GM19468 (cell line): ENCODE results near the gene RRAS.
"Not testable (repeated sequence)": the region's sequence is repeated elsewhere in the genome, so short reads cannot be mapped to it uniquely, and the experiment has no call there.

Experiments
- ATAC-seq: cut with Tn5 transposase; IDR thresholded peaks from one replicate; pipeline ENCODE4 v1.9.1; 2021; ENCODE audit warnings: mild to moderate bottlenecking, moderate library complexity, moderate number of reproducible peaks; ENCODE audit not compliant: unreplicated experiment; ENCODE audit errors: extremely low read depth

The RRAS gene

DNA sequence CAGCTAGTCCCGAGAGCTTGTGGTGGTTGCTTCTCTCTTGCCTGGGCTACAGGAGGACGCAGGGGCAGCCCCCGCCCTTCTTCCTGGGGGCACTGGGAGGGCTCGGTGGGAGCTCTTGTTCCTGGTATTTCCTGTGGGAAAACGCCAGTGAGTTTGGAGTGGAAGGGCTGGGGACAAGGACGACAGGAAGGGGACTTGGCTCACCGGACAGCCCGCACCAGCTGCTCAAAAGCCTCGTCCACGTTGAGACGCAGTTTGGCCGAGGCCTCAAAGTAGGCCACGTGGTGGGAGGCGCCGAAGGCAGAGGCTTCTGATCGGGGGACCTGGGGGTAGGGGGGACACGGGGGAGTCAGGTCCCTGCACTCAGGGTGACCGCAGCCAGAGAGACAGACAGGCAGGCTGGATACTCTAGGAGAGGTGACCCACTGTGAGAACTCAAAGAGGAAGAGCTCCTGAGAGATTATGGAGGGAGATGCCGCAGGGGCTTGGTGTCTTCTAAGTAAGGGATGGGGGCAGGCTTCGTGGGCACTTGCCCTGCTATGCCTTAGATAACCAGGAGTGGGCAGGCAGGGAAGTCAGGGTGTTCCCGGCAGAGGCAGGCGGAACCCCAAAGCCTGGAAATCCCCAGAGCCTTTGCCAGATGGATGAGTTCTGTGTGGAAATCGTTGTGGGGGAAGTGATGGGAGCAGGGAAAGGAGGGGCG is 4.3 kb downstream of the RRAS start:
- ATAC-seq, result no peak

DNA sequence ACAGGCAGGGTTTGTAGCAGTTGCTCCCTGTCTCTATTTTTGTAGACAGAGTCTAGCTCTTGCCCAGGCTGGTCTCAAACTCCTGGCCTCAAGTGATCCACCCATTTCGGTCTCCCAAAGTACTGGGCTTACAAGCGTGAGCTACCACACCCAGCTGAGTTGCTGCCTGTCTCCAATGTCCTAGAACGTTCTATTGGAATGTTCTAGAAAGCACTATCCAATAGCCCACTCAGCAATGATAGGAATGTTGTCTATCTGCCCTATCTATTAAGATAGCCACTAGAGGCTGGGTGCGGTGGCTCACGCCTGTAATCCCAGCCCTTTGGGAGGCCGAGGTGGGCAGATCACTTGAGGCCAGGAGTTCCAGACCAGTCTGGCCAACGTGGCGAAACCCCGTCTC is 6.7 kb downstream of the RRAS start:
- not testable (repeated sequence) for ATAC-seq

DNA sequence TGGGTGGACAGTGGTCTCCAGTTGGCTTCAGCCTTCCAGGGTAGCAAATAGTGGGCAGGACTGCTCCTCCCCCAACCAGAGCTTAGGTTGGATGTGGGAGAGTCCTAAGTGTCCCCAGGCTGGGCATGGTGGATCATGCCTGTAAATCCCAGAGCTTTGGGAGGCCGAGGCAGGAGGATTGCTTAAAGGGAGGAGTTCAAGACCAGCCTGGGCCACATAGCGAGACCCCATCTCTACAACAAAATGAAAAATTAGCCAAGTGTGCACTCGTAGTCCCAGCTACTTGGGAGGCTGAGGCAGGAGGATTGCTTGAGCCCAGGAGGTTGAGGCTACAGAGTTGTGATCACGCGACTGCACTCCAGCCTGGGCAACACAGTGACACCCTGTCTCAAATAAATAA is 7.4 kb downstream of the RRAS start:
- ATAC-seq, result no peak

DNA sequence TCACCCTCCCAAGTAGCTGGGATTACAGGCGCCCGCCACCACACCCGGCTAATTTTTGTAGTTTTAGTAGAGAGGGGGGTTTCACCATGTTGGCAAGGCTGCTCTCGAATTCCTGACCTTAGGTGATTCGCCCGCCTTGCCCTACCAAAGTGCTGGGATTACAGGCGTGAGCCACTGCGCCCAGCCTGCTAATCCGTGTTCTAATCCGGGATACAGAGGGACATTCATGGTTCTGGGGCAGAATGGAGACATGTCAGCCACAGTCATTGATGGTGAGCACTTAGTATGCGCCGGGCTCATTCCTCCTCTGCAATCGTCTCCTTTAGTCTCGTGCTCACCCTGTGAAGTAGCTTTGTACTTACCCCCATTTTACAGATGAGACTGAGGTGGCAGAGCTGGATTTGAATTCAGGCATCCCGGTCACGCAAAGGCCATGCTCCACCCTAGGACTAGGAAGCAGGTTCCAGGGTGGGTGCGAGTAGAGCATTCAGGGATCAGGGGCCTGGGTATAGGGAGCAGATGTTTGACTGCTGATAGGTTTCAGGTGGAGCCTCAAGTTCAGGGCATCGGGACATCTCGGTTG is 8.2 kb downstream of the RRAS start:
- no peak for ATAC-seq

DNA sequence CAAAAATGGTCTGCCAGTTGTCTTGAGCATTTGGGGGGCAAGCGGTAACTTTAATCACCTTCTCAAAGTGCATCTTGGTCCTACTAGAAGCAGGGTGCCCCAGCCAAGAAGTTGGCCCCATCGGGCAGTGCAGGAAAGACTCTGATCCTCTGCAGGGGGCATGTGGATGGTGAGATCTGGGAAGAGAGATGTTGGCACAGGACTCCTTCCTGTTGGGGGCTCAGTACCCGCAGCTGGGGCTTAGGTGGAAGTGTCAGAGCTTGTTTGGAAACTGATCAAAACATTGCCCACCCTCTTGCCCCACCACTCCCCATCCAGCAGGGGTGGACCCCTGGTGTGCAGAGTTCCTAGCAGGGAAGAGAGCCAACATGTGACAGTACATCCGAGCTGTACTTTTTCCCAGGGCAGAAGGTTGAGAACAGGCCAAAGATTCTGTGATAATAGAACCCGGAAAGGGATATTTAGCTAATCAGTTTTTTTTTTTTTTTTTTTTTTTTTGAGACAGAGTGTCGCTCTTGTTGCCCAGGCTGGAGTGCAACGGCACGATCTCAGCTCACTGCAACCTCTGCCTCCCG is 8.8 kb downstream of the RRAS start:
- no peak for ATAC-seq

DNA sequence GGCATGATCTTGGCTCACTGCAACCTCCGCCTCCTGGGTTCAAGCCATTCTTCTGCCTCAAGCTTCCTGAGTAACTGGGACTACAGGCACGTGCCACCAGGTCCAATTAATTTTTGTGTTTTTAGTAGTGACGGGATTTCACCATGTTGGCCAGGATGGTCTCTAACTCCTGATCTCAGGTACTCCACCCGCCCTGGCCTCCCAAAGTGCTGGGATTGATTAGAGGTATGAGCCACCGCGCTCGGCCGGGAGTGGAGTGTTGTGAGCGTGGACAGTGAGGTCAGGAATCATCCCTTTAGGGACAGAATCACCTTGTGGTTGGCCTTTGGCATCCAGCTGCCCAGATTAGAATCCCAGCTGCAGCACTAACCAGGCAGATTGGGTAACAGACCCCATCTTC is 10.3 kb downstream of the RRAS start:
- no peak for ATAC-seq

DNA sequence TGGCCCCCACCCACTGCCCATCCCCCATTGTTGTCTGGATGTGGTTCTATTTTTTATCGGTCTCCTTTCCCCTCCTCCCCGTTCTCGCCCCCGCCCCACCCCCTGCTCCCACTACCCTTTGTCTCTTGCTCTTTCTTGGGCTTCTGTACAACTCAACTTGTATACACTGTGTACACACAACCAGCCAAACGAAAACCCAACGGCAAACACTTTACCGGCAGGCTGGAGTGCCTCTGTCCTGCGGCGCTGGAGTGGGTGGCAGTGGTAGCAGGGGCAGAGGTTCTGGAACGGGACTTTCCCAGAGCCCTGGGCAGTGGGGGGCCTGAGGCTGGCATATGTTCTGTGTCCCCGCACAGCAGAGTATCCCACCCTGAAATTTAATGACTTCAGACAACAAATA is 13.7 kb downstream of the RRAS start:
- ATAC-seq, result no peak

DNA sequence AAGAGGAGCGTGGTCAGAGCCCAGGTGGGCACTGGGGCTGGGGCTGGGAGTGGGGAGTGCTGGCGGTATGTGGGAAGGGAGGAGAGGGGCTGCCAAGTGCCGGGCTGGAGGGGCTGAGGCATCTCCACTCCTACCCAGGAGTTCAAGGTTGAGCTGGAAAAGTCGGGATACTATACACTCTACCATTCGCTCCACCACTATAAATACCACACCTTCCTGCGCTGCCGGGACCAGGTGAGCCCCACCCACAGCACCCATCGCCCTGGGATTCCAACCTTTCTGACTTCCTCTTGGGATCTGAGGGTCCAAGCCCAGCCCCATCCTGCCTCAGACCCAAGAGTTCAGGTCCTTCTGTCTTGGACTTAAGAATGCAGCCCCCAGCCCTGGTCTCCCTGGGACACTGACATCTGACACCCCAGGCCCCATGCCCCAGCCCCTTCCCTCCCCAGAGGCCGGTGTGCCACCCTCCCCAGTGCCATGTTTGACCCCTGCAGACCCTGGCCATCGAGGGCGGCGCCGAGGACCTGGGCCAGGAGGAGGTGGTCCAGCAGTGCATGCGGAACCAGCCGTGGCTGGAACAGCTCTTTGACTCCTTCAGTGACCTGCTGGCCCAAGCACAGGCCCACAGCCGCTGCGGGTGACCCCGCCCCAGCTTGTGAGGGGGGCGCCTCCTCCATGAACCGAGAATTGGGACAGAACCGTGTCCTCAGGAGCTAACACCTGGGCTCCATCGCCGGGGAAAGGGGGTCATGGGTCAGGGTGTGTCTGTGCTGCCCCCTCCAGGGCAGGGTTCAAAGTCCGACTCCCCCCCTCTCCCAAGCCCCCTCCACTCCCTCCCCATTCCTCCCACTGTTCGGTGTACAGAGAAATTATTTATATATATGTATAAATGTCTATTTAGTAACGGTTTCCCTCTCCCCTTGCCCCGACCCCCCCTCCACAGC is 14.7 kb downstream of the RRAS start:
- ATAC-seq, result no peak

DNA sequence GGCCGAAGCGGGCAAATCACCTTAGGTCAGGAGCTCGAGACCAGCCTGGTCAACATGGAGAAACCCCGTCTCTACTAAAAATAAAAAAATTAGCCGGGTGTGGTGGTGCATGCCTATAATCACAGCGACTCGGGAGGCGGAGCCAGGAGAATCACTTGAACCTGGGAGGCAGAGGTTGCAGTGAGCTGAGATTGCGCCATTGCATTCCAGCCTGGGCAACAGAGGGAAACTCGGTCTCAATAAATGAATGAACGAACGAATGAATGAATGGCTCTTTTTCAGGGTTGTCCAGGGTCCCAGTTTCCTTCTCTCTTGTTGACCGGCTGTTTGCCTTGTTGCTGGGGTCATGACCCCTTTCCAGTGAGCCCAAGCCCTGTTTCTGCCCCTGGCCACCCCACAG is 22.1 kb downstream of the RRAS start:
- ATAC-seq, result not testable (repeated sequence)

DNA sequence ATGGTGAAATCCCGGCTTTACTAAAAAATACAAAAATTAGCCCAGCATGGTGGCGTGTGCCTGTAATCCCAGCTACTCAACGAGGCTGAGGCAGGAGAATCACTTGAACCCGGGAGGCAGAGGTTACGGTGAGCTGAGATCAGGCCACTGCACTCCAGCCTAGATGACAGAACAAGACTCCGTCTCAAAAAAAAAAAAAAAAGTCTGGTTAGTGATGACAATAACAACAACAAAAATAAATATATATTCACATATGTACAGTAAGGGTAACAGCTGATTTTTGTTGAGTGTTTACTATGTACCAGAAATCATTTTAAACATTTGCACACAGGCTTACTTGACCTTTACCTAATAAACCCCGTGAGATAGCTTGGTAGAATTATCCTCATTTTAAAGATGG is 23.0 kb downstream of the RRAS start:
- no peak for ATAC-seq

DNA sequence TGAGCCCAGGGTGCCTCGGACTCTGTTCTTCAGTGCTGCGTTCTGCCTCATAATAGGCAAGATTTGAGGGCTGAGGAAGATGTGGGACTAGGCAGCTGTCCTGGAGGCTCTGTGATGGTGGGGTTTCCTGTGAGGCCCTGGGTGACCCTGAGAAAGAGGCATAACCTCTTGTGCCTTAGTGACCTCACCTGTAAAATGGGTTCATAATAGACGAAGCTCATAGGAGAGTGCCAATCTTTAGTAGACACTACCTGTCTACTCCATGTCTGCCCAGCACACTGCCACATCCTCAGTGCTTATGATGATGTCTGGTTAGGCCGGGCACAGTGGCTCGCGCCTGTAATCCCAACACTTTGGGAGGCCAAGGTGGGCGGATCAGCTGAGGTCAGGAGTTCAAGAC is 23.4 kb downstream of the RRAS start:
- no peak for ATAC-seq

DNA sequence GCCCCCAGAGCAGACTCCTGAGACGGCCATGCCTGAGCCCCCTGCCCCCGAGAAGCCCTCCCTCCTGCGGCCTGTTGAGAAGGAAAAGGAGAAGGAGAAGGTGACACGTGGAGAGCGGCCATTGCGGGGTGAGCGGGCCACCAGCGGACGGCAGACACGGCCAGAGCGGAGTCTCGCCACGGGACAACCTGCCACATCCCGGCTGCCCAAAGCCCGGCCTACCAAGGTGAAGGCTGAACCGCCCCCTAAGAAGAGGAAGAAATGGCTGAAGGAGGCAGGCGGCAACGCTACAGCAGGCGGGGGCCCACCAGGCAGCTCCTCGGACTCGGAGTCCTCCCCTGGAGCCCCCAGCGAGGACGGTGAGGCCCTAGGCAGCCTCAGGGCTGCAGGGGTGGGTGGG is 24.1 kb downstream of the RRAS start:
- no peak for ATAC-seq

DNA sequence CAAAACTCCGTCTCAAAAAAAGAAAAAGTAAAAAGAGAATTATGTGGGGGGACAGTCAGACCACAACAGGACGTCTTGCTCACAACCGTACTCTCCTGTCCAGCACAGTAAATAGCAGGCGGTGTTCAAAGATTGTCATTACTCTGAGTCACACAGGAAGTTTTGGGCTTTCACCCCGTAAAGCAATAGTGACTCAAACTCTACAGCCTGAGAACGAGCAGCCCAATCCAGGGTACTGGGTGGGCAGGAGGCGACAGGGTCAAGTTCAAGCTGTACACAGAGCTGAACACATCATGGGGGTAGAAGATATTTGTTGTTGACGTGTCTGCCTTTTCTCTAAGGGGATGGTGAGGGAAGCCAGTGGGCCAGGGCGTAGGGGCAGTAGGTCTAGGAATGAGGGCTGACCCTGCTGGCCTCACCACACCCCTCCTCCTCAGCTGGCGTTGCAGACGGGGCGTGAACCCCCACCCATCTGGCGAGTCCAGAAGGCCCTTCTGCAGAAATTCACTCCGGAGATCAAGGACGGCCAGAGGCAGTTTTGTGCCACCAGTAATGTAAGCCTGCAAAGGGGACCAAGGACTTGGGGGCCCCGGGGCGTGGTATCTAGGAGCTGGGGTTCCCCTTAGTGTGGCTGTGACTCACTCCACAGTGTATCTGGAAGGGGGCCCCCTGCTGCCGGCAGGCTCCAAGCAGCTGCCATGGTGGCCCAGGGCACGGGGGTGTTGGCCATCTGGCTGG is 25.7 kb downstream of the RRAS start:
- ATAC-seq, result no peak

DNA sequence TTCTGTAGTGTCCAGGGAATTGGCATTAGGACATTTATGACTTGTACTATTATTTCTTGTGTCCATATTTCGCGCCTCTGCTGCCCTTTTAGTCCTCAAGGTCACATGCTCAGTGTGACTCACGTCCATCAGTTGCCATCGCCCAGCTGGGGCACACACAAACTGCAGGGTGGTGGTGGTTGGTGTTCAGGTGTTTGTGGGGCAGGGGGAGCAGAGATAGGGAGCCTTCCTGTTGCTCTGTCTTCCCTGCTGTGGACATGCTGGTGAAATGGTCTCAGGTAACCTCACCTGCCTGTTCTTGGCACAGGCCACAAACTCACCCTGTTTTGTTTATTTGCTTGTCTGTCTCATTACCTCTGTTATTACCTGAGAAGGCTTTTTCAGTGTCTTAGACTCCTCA is 26.6 kb downstream of the RRAS start:
- no peak for ATAC-seq

DNA sequence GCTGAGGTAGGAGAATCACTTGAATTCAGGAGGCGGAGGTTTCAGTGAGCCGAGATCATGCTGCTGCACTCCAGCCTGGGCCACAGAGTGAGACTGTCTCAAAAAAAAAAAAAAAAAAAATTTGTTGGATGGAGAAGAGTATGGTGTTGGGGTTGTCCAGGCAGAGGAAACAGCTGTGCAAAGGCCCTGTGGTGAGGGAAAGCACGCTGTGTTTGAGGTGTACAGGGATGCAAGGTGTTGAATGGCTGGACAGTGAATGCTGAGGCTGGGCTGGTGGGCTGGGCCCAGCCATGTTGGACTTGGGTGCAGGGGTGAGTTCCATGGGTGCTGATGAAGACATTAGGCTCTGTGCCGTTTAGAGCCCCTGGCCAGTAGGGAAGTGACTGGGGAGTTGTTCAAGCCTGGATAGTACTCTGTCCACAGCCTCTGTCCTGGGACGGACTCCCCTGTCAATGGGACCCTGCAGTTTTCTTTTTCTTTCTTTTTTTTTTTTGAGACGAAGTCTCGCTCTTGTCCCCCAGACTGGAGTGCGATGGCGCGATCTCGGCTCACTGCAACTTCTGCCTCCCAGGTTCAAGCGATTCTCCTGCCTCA is 30.3 kb downstream of the RRAS start:
- ATAC-seq, result no peak

DNA sequence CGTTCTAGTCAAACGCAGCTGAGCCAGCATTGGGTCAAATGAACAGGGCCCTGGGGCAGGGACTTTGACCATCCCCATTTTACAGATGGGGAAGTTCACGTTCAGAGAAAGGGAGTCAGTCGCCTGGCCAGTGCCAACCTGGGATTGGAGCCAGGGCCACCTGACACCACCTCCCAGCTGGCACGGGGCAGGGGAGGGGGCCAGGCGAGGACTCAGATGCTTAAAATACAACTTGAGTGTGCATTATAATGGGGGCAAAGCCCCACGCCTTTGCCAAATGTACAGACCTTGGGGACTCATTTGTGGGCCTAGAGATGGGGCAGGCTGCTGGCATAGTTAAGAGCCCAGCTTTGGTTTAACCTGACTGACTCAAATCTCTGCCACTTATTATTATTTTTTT is 34.3 kb downstream of the RRAS start:
- no peak for ATAC-seq

DNA sequence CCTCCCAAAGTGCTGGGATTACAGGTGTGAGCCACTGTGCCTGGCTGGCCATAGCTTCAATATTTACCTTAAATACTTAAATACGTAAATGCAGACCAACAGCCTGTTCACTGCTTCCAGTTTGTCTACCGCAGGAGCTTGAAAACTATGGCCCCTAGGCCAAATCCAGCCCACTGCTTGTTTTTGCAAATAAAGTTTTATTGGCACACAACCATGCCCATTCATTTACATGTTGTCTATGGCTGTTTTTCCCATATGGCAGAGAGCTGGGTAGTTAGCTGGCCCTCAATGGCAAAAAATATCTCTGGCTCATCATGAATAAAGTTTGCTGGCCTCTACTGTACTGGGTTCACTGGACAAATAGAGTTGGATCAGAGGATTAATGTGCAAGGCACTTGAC is 37.1 kb downstream of the RRAS start:
- no peak for ATAC-seq

DNA sequence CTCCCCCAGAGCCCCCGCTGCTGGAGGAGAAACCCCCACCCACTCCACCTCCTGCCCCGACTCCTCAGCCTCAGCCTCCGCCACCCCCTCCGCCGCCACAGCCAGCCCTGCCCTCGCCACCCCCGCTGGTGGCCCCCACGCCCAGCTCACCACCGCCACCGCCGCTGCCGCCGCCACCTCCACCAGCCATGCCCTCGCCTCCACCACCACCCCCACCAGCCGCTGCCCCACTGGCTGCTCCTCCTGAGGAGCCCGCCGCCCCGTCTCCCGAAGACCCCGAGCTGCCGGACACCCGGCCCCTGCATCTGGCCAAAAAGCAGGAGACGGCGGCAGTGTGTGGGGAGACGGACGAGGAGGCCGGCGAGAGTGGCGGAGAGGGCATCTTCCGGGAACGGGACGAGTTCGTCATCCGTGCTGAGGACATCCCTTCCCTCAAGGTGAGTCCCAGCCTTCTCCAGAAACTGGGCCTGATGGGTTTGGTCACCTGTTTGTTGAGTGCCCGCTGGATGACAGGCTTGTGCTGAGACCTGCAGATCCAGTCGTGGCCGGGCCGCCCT is 38.4 kb downstream of the RRAS start:
- ATAC-seq, result no peak
